ENCODE data around the gene KCNG1. TPM values are rescaled to one million over a fixed set of nuclear protein-coding genes. Genes with fewer than 3 reads are reported as not detected.

KCNG1 gene
- total and polyA plus RNA-seq, 2 experiments from 2014 or later = 26.1 to 45.8 TPM

DNA sequence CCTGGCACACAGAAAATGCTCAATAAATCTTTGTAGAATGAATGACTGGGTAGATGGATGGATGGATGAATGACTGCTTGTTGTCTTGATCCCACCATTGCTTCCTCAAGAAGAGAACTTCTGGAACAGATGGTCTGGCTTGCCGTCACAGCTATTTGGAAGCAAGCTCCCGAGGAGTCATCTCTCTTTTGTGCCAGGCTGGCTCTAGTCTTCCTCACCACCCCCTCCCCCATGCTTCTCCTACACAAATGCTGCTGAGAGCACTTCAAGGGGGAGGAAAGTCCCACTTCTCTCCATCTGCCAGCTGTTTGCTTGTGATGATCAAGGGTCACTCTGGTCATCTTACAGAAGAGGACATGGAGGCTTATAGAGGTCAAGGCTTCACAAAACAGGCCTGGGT is 11.6 kb upstream of the KCNG1 start:
- no peaks in the 10 kb centered on the region for H3K79me2 ChIP-seq
- H3K9me3 ChIP-seq (ENCODE audit: low read depth) = no peaks in the 10 kb centered on the region
- no peak for TF ChIP-seq EZH2 (IDR thresholded peaks at IDR 0.05; ENCODE audit: borderline replicate concordance)
- no peak for TF ChIP-seq EZH2phosphoT487 (IDR thresholded peaks at IDR 0.05; ENCODE audit: low read depth, severe bottlenecking, unreplicated experiment)
- TF ChIP-seq, protein P1, sequence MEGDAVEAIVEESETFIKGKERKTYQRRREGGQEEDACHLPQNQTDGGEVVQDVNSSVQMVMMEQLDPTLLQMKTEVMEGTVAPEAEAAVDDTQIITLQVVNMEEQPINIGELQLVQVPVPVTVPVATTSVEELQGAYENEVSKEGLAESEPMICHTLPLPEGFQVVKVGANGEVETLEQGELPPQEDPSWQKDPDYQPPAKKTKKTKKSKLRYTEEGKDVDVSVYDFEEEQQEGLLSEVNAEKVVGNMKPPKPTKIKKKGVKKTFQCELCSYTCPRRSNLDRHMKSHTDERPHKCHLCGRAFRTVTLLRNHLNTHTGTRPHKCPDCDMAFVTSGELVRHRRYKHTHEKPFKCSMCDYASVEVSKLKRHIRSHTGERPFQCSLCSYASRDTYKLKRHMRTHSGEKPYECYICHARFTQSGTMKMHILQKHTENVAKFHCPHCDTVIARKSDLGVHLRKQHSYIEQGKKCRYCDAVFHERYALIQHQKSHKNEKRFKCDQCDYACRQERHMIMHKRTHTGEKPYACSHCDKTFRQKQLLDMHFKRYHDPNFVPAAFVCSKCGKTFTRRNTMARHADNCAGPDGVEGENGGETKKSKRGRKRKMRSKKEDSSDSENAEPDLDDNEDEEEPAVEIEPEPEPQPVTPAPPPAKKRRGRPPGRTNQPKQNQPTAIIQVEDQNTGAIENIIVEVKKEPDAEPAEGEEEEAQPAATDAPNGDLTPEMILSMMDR (IDR thresholded peaks at IDR 0.05; ENCODE audit: poor library complexity) = no peak
- H3K4me2 ChIP-seq = no peak overlapping the region
- H3K36me3 ChIP-seq (replicated peaks; ENCODE audit: insufficient read depth, low read depth) = no peaks in the 10 kb centered on the region
- H3K4me3 ChIP-seq = no peak overlapping the region
- DNase-seq (ENCODE audit: low spot score) = no peak
- peaks cover 5% of the 10 kb centered on the region for H3K4me1 ChIP-seq (ENCODE audit: insufficient read depth)
- H3K9me2 ChIP-seq (replicated peaks; ENCODE audit: insufficient read depth) = no peaks in the 10 kb centered on the region
- 94% methylated on average over 2 of the region's 2 CpGs for WGBS (ENCODE audit: low lambda C conversion rate, missing lambda C conversion rate)
- peaks cover 17% of the 10 kb centered on the region for H3K27me3 ChIP-seq
- H3K27ac ChIP-seq = peak overlapping the region; percentile 9
- H2AFZ ChIP-seq = no peak overlapping the region
- no peaks in the 10 kb centered on the region for H4K20me1 ChIP-seq (ENCODE audit: insufficient read depth, poor library complexity, severe bottlenecking)

DNA sequence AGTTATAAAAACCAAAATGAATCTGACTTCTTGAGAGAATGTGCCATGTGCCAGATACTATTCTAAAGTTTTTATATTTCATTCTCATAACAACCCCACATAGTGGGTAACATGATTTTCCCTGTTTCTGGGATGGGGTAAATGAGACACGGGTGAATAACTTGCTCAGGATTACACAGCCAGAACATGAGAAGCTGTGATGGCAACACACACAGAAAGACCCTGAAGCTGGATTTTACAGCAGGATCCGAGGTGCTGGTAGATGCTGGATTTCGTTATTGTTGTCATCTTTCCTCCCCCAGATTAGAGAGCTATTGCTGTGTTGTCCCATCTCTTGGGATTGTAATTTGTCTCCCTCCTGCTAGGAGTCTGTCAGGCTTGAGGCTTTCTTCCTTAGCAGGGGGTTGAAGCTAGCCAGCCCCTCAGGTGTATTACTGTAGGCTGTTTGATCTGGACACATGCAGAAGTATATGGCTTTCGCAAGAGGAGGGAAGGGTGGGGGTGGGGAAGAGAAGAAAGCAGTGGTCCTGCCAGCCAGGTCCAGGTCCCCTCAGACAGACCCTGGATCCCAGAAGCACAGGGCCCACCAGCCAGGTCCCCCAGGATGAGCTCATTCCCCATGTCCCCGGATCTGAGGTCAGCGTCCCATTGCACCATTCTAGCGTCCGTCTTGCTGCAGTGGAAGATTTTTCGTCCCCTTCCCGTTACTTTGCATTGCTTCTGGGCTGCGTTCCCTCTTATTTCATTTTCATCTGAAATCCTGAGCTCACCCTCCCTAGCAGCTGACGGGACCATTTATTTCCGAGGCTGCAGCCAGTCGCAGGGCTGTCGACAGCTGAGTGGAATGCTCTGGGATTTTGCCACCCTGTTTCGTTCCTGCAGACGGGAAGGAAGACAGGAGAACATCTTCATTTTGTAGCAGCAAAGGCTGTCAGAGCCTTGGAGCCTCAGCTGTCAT is 7.3 kb upstream of the KCNG1 start:
- 59% methylated on average over 17 of the region's 17 CpGs for WGBS (ENCODE audit: low lambda C conversion rate, missing lambda C conversion rate)
- Histone ChIP-seq H3K9me3 (ENCODE audit: low read depth) (no peaks in the 10 kb centered on the region), H3K4me3 (no peak overlapping the region), H3K79me2 (no peaks in the 10 kb centered on the region), H3K27me3 (peaks cover 55% of the 10 kb centered on the region), H3K27ac (no peak overlapping the region), H3K36me3 (replicated peaks; ENCODE audit: insufficient read depth, low read depth) (no peaks in the 10 kb centered on the region), H4K20me1 (ENCODE audit: insufficient read depth, poor library complexity, severe bottlenecking) (no peaks in the 10 kb centered on the region), H2AFZ (no peak overlapping the region), H3K9me2 (replicated peaks; ENCODE audit: insufficient read depth) (no peaks in the 10 kb centered on the region), H3K4me1 (ENCODE audit: insufficient read depth) (peaks cover 5% of the 10 kb centered on the region), H3K4me2 (no peak overlapping the region)
- TF ChIP-seq, protein P1 (IDR thresholded peaks at IDR 0.05; ENCODE audit: poor library complexity) = no peak
- TF ChIP-seq EZH2 (IDR thresholded peaks at IDR 0.05; ENCODE audit: borderline replicate concordance) = no peak
- TF ChIP-seq EZH2phosphoT487 (IDR thresholded peaks at IDR 0.05; ENCODE audit: low read depth, severe bottlenecking, unreplicated experiment) = no peak
- DNase-seq (ENCODE audit: low spot score) = no peak

DNA sequence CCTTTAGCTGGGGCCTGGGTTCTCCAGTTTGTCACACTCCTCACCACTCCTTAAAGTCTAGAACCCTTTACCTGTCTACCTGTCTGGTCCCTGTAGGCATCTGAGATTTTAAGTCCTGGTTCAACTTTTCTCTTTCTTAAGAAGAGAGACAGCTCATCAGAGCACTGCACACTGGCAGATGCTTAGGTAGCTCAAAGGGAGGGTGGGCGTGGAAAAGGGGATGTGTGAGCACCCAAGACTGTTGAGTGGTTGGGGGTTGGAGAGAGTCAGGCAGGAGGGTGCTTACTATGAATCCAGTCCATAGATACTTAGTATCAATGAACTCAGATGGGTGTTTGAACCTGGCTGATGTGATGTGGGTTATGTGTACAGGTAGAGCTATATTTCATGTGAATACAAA is 6.6 kb upstream of the KCNG1 start:
- Histone ChIP-seq H3K27me3 (peaks cover 57% of the 10 kb centered on the region), H3K4me3 (no peak overlapping the region), H3K9me2 (replicated peaks; ENCODE audit: insufficient read depth) (no peaks in the 10 kb centered on the region), H4K20me1 (ENCODE audit: insufficient read depth, poor library complexity, severe bottlenecking) (no peaks in the 10 kb centered on the region), H2AFZ (no peak overlapping the region), H3K9me3 (ENCODE audit: low read depth) (no peaks in the 10 kb centered on the region), H3K4me1 (ENCODE audit: insufficient read depth) (peaks cover 5% of the 10 kb centered on the region), H3K4me2 (no peak overlapping the region), H3K79me2 (no peaks in the 10 kb centered on the region), H3K36me3 (replicated peaks; ENCODE audit: insufficient read depth, low read depth) (no peaks in the 10 kb centered on the region), H3K27ac (no peak overlapping the region)
- no peak for TF ChIP-seq EZH2phosphoT487 (IDR thresholded peaks at IDR 0.05; ENCODE audit: low read depth, severe bottlenecking, unreplicated experiment)
- no peak for TF ChIP-seq EZH2 (IDR thresholded peaks at IDR 0.05; ENCODE audit: borderline replicate concordance)
- TF ChIP-seq, protein P1 (IDR thresholded peaks at IDR 0.05; ENCODE audit: poor library complexity) = no peak
- DNase-seq (ENCODE audit: low spot score) = no peak
- 92% methylated on average over 1 of the region's 1 CpG for WGBS (ENCODE audit: low lambda C conversion rate, missing lambda C conversion rate)

Data from hepatocyte (in vitro differentiated cells).